Epithelial cell of esophagus (primary cell): Measurements from ENCODE around the gene NAA15.
"Not testable (repeated sequence)": the region's sequence is repeated elsewhere in the genome, so short reads cannot be mapped to it uniquely, and the experiment has no call there.

Experiments used
- DNase-seq: peaks from one replicate; pipeline ENCODE4 v3.0.0; 2010; ENCODE audit warnings: low read depth
- H3K4me3 ChIP-seq: 2 replicates; pipeline ENCODE4 v1.5.1; 2011; ENCODE audit warnings: mild to moderate bottlenecking, low read length, control low read depth
- TF ChIP-seq, protein P1 (sequence below): IDR thresholded peaks from 2 replicates; pipeline ENCODE4 v1.5.1; 2011; ENCODE audit warnings: low read depth, mild to moderate bottlenecking, low read length, control low read depth, inconsistent platforms; ENCODE audit not compliant: insufficient read depth; ENCODE audit errors: missing control alignments

NAA15 gene

DNA sequence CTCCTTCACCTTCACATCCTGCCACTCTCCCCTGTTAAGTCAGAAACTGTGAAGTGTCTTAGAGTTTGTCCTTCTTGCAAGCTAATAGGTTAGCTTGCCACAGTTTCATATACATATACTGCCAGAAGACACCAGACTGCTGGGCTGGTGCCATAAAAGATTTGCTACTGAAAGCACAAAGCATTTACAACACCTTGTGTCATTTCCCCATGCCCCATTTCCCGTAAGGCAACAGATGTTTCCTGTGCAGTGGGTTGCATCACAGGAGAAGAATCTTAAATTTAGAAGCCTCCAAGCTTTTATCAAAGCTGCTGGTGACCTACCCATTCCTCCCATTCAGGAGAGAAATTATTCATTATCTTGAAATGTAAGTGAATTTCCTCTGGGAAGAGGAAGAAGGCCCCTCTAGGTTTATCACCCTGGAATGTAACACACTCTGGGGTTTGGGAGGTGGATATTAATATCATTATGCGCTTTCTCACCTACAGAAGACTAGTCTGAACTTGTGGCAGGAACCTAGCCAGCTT is 118.1 kb downstream of the NAA15 start:
- H3K4me3 ChIP-seq = no peak overlapping the region
- DNase-seq = peak; percentile 92
- TF ChIP-seq, protein P1, sequence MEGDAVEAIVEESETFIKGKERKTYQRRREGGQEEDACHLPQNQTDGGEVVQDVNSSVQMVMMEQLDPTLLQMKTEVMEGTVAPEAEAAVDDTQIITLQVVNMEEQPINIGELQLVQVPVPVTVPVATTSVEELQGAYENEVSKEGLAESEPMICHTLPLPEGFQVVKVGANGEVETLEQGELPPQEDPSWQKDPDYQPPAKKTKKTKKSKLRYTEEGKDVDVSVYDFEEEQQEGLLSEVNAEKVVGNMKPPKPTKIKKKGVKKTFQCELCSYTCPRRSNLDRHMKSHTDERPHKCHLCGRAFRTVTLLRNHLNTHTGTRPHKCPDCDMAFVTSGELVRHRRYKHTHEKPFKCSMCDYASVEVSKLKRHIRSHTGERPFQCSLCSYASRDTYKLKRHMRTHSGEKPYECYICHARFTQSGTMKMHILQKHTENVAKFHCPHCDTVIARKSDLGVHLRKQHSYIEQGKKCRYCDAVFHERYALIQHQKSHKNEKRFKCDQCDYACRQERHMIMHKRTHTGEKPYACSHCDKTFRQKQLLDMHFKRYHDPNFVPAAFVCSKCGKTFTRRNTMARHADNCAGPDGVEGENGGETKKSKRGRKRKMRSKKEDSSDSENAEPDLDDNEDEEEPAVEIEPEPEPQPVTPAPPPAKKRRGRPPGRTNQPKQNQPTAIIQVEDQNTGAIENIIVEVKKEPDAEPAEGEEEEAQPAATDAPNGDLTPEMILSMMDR = no peak

DNA sequence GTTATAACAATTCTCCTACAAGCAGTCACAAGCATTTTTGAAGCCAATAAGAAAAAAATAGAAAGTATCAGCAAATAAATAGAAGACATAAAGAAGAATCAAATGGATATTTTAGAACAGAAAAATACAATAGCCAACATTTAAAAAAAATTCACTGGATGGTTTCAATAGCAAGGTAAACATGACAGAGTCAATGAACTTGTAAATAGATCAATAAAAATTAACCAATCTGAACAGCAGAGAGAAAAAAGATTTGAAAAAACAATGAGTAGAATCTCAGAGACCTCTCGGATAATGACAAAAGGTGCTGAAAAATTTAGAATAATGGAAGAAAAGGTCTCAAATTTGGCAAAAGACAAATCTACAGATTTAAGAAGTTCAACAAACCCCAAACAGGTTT is 119.3 kb downstream of the NAA15 start:
- H3K4me3 ChIP-seq = no peak overlapping the region
- TF ChIP-seq, protein P1 = no peak
- no peak for DNase-seq

DNA sequence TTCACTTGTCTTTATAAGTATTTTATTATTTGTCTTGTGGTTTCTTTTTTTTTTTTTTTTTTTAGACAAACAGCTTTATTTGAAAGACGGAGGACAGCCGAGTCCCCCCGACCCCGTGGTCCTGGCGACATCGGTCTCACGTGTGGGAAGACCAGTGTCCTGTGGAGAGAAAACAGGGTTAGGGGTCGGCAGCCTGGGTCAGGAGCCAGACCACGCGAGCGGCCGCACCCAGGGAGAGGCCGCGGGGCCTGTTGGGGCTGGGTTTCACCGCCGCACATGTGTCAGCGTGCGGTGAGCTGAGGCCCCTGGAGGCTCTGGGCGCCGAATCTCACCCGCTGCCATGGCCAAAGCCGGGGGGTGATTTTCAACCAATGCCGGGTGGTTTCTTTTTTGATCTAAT is 134.8 kb downstream of the NAA15 start:
- TF ChIP-seq, protein P1 = no peak
- H3K4me3 ChIP-seq = no peak overlapping the region

DNA sequence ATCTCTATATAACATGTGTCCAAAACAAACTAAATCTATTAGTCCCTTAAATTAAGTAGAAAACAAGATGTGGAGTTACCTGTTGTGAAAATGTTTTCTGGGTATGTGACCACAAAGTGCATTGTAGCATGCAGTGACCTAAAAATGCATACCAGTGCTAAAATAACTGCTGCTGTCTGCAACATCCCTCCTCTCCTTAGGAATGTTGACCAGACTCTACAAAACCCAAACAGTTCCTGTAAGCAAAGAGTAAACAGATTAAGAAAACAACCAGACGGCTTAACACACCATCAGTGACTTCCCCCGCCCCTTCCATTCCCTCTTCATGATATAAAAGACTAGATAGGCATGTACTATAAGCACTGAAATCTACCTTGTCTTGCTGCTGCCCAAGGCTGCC is 136.8 kb downstream of the NAA15 start:
- DNase-seq = no peak

More for the DNA sequence above, 134.8 kb downstream of the NAA15 start:
- no peak for DNase-seq

DNA sequence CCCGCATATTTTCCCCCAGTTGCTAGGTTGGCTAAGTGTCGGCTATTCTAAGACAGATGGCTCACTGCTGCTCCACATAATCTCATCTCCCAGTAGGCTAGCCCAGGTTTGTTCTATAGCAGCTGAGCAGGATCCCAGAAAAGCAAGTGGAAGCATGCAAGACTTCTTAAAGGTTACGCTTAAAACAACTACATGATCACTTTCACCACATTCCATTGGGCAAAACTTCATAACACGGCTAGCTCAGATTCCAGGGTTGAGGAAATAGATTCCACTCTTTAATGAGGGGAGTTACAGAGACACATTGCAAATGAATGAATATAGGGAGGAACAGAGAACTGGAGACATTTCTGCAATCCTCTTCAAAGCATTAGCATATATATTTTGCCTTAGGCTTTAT is 139.7 kb downstream of the NAA15 start:
- TF ChIP-seq, protein P1 = no peak
- DNase-seq = peak; percentile 90
- no peak overlapping the region for H3K4me3 ChIP-seq

More for the DNA sequence above, 136.8 kb downstream of the NAA15 start:
- TF ChIP-seq, protein P1 = no peak
- no peak overlapping the region for H3K4me3 ChIP-seq

DNA sequence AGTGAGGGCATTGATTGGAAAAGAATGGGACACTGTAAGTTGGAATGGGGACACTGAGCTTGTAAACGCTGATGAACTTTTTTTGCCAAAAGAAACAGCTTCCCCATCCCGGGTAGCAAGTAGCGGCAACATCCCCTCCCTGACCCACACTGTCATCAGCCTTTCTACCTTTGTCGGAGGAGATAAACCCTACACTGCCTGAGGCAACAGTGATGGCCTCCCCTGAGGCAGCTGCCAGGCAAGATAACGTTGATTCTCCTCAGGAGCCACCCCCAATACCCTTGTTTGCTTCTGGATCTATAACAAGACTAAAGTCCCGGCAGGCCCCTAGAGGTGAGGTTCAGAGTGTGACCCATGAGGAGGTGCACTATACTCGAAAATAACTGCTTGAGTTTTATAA is 142.4 kb downstream of the NAA15 start:
- TF ChIP-seq, protein P1 = no peak
- no peak for DNase-seq
- no peak overlapping the region for H3K4me3 ChIP-seq

DNA sequence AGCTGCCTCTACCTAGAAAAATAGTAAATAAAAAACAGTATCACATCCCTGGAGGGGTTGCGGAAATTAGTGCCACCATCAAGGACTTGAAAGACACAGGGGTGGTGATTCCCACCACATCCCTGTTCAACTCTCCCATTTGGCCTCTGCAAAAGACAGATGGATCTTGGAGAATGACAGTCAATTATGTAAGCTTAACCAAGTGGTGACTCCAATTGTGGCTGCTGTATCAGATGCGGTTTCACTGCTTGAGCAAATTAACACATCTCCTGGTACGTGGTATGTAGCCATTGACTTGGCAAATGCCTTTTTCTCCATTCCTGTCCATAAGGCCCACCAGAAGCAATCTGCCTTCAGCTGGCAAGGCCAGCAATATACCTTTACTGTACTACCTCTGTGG is 143.6 kb downstream of the NAA15 start:
- DNase-seq, H3K4me3 ChIP-seq: not testable (repeated sequence)

DNA sequence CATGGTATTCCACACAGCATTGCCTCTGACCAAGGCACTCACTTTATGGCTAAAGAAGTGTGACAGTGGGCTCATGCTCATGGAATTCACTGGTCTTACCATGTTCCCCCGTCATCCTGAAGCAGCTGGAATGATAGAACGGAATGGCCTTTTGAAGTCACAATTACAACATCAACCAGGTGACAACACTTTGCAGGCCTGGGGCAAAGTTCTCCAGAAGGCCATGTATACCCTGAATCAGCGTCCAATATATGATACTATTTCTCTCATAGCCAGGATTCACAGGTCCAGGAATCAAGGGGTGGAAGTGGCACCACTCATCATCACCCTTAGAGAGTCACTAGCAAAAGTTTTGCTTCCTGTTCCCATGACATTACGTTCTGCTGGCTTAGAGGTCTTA is 145.8 kb downstream of the NAA15 start:
- not testable (repeated sequence) for H3K4me3 ChIP-seq, DNase-seq
